Lower leg skin (tissue), 4 donors: ENCODE measurements around the gene NAPSA. TPM values are rescaled to one million over a fixed set of nuclear protein-coding genes. Genes with fewer than 3 reads are reported as not detected.
A peak's percentile ranks its signal among the peaks of the same experiment; 100 is the strongest.

Experiments used
- DNase-seq, 2 donors: peaks; one replicate each; pipeline ENCODE4 v3.0.0-alpha.2; 2019; ENCODE audit warnings: low spot score in 2 of 2
- H3K4me3 ChIP-seq: fragments of 200-600 bp; sonication (generic); 2 replicates; pipeline ENCODE4 v1.5.1; 2017; ENCODE audit warnings: mild to moderate bottlenecking, low read depth; ENCODE audit not compliant: poor library complexity, severe bottlenecking
- POLR2A ChIP-seq, 2 donors: fragments of 450-650 bp; IDR thresholded peaks; one replicate each; pipeline ENCODE4 v1.6.1; 2016 to 2017; ENCODE audit warnings: antibody characterized with exemption in 2 of 2, mild to moderate bottlenecking in 1 of 2, moderate library complexity in 1 of 2
- WGBS, 2 donors: methylation state at CpG; one replicate each; pipeline ENCODE4 v1.1.5; 2018; 5-methylcytosine and 5-hydroxymethylcytosine counted together
- intact Hi-C: fragments of 100-400 bp; cut with DNase I; formaldehyde crosslinking; loops from one replicate; pipeline ENCODE4 v1.15.0; 2023; ENCODE audit warnings: low total_unique reads
- total RNA-seq, 4 donors: library from RNA; depleted of rRNA; stranded (reverse); fragments of >200 nt; gene quantifications; one replicate each; pipeline ENCODE4 v1.1.0, GENCODE V29; 2016
- TF ChIP-seq, protein P1 (sequence below), 3 donors: fragments of 450-650 bp; IDR thresholded peaks; one replicate each; pipeline ENCODE4 v1.5.1; 2016; ENCODE audit warnings: antibody characterized with exemption in 3 of 3, mild to moderate bottlenecking in 3 of 3, moderate library complexity in 2 of 3

NAPSA gene
- total RNA-seq, 4 donors from 2014 or later: 0.51 to 5.9 (median 2.6) TPM

DNA sequence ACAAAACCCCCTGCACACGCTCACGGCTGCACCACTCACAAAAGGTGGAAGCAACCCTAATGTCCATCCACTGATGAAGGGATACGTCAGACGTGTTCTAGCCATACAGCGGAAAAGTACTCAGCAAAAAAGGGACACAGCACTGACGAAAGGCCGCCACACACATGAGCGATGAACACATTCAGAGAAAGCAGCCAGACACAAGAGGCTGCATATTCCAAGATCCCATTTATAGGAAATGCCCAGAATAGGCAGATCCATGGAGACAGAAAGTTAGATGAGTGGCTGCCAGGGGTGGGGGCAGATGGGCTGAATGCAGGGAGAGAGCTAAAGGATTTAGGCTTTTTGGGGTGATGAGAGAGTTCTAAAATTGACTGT is 22.4 kb upstream of the NAPSA start:
- 90 to 96% methylated on average over 8 of the region's 8 CpGs for WGBS, 2 donors
- DNase-seq: no peak
- TF ChIP-seq, protein P1, sequence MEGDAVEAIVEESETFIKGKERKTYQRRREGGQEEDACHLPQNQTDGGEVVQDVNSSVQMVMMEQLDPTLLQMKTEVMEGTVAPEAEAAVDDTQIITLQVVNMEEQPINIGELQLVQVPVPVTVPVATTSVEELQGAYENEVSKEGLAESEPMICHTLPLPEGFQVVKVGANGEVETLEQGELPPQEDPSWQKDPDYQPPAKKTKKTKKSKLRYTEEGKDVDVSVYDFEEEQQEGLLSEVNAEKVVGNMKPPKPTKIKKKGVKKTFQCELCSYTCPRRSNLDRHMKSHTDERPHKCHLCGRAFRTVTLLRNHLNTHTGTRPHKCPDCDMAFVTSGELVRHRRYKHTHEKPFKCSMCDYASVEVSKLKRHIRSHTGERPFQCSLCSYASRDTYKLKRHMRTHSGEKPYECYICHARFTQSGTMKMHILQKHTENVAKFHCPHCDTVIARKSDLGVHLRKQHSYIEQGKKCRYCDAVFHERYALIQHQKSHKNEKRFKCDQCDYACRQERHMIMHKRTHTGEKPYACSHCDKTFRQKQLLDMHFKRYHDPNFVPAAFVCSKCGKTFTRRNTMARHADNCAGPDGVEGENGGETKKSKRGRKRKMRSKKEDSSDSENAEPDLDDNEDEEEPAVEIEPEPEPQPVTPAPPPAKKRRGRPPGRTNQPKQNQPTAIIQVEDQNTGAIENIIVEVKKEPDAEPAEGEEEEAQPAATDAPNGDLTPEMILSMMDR (IDR thresholded peaks at IDR 0.05): no peak
- TF ChIP-seq POLR2A (IDR thresholded peaks at IDR 0.05): no peak
- intact Hi-C loops: no loop called here
- H3K4me3 ChIP-seq: no peak overlapping the region

DNA sequence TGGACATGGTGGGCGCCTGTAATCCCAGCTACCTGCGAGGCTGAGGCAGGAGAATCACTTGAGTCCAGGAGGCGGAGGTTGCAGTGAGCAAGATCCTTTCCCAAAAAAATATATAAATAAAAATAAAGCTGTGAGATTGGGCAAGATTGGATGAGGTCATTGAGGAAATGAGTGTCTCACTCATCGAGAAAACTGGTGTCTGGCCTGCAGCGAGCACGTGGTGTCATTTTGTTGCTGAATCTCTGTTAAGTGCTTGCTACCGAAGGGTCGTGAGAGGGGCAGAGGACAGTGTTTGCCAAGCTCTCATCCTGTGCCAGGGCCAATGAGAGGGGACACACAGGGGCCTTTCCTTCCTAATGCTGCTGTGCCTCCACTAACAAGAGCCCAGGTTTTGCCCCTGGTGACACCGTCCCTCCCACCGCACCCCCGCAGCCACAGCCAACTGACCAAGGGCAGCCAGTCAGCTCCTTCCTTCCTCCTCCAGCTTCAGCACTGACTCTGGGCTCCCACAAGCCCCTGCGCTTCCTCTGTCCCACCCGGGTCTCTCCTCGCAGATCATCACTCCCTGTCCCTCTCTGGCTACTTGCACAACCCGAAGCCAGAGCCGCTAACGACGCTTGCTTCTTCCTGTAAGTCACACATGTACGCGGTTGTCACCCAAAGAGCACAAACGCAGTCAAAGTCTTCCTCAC is 21.9 kb upstream of the NAPSA start:
- TF ChIP-seq, protein P1 (IDR thresholded peaks at IDR 0.05): no peak
- no peak for TF ChIP-seq POLR2A (IDR thresholded peaks at IDR 0.05)
- intact Hi-C loops: no loop called here
- no peak for DNase-seq
- 87 to 88% methylated on average over 21 of the region's 21 CpGs for WGBS, 2 donors
- H3K4me3 ChIP-seq: no peak overlapping the region

DNA sequence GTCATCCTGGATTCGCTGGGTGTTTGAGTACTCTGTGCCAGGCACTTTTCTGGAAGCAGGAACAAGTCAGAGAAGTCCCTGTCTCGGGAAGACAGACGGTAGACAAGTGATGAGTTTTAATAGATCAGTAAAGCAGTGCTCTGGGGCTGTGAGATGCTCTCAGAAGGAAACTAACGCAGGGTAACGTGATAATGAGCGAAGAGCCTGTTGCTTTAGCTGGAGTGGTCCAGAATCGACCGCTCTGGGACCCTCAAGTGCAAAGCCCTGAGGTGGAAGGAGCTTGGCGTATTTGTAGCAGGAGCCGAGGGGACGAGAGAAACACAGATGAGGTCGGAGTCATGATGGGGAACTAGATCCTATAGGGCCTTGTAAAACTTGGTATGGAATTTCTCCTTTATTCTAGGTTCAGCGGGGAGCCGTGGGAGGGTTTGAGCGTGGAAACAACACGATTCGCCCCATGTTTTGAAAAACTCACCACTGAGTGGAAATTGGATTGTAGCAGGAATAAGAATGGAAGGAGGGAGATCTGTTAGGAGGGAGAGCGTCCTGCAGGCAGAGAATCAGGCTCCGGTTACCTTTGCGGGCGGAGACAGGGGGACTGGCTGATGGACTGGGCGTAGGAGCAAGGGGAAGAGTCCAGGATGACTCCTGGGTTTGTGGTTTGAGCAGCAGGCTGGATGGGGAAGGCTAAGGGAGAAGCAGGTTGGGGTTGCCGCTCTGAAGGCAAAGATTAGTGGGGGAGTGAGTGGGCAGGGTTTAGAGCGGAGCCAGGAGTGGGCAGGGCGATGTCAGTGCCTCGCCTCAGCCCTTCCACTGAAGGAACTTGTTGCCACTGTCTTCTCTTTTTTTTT is 19.5 kb upstream of the NAPSA start:
- TF ChIP-seq, protein P1 (IDR thresholded peaks at IDR 0.05): no peak
- TF ChIP-seq POLR2A (IDR thresholded peaks at IDR 0.05): no peak
- H3K4me3 ChIP-seq: peak overlapping the region; percentile 33
- intact Hi-C loops: loop anchor here (5.0 kb wide), 1 partner anchor 417 kb away; no protein-coding TSS in a partner anchor
- WGBS, 2 donors: 10 to 13% methylated on average over 26 of the region's 26 CpGs
- DNase-seq: no peak

DNA sequence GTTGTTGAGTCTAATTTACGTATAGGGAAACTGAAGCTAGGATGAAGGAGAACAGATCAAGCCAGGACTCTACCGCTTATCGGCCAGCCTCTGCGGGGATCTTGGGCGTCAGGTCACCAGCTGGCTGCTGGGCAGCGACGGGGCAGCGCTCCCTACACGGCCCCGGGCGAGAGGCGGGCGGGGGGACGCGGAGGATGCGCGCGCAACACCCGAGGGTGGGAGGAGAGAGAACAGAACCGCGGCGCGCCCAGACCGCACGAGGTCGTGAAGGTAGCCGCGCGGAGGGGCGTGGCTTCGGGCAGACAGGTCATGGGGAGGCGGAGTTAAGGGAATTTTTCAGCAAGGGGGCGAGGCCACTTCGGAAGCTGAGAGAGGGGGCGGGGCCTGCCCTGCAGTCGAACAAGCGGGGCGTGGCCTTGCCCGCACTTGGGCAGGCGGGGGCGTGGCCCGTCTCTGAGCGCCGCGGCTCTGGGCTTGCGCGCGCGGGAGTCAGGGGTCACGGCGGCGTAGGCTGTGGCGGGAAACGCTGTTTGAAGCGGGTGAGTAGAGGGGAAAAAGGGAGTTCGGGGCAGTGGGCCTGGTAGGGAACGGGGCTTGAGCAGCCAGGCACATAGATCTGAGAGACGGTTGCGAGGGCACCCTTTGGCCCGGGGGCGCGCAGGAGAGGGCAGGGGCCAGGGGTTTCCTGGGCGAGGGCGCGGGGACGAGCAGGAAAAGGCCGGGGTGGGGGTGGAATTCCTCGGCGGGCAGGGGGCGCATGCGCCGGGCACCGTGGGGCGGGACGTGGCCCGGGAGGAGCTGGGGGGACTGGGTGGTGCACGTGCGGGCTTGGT is 18.6 kb upstream of the NAPSA start, which contains the start of gene POLD1:
Gene POLD1, plus strand, starts transcription at position 496 of the 833 bp plus-strand sequence. CDS start 14,505 bp downstream, outside the sequence.
- peak within 1 kb of the TSS; percentile 33 for H3K4me3 ChIP-seq
- DNase-seq: peak; percentile 97 to 99
- TF ChIP-seq, protein P1 (IDR thresholded peaks at IDR 0.05): no peak
- no peak for TF ChIP-seq POLR2A (IDR thresholded peaks at IDR 0.05)
- intact Hi-C loops: loop anchor here (5.0 kb wide), 1 partner anchor 418 kb away; no protein-coding TSS in a partner anchor
- WGBS, 2 donors: 0% methylated on average over 63 to 77 of the region's 78 CpGs
